ENCODE results near the gene DDX47.

The DDX47 gene

DNA sequence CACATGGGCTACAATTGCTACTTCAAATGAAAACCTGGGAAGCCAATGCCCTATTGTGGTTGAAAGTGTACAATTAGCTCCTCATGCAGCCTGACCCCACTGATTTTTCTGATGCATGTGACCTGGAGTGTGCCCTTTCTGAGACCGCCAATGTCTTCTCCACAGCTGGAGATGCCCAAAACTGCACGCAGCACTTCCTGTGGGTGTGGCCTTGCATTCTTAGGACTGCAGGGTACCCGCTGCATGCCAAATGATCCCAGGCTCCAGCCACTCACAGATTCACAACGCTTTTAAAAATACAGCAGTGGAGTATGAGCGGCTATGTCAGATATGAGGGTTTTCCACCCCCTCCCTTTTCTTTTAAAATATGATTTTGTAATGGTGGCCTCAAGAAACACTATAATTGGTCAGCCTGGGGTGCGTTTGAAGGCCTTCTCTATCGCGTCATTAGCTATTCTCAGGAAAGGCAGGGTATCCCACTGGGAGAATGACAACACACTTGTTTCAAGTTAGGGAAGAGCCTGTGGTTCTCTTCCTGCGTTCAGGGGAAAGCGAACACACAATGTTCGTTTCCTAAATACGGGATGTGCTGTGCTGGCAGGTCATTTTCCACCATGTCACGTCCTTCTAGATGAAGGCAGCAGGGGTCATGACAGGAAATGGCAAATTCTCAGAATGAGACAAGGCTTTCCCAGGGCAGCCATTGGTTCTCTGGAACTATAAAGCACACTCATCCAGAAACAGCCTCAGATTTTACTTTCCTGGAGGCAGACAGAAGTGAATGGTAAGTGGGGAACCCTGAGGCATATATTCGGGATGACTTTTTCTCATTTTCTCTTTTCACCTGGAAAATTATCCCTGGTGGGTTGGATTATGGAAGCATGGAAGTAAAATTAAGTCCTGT lies 28.0 kb upstream of the DDX47 start, which contains the start of gene APOLD1:
APOLD1 (plus strand) TSS at position 749 of the 904 bp plus-strand sequence; CDS start at position 782, 33 bp downstream.
- H3K79me2 ChIP-seq (ENCODE audit: control insufficient read depth, low read length), result no peaks in the 10 kb centered on the region
- peak within 1 kb of the TSS; percentile 90 for H3K4me2 ChIP-seq (ENCODE audit: low read length)
- H3F3A ChIP-seq (ENCODE audit: control insufficient read depth, insufficient read depth), result no peaks in the 10 kb centered on the region; the same call in none of the 2 replicates
- no peaks in the 10 kb centered on the region for H3K9me3 ChIP-seq (ENCODE audit: control insufficient read depth, insufficient read depth, low read length)
- peak within 1 kb of the TSS; percentile 78 for H3K4me3 ChIP-seq (ENCODE audit: low read length)
- H4K20me1 ChIP-seq (ENCODE audit: control insufficient read depth, insufficient read depth, low read depth, low read length), result no peaks in the 10 kb centered on the region
- peaks cover 7% of the 10 kb centered on the region; the same call in 1 of the 2 replicates for H3K27me3 ChIP-seq (ENCODE audit: control insufficient read depth, low read length)
- no peak within 1 kb of the TSS for H3K27ac ChIP-seq (ENCODE audit: low read depth, low read length)
- TF ChIP-seq EZH2phosphoT487 (IDR thresholded peaks at IDR 0.05; ENCODE audit: borderline replicate concordance, low read length), result no peak
- TF ChIP-seq, protein P1, sequence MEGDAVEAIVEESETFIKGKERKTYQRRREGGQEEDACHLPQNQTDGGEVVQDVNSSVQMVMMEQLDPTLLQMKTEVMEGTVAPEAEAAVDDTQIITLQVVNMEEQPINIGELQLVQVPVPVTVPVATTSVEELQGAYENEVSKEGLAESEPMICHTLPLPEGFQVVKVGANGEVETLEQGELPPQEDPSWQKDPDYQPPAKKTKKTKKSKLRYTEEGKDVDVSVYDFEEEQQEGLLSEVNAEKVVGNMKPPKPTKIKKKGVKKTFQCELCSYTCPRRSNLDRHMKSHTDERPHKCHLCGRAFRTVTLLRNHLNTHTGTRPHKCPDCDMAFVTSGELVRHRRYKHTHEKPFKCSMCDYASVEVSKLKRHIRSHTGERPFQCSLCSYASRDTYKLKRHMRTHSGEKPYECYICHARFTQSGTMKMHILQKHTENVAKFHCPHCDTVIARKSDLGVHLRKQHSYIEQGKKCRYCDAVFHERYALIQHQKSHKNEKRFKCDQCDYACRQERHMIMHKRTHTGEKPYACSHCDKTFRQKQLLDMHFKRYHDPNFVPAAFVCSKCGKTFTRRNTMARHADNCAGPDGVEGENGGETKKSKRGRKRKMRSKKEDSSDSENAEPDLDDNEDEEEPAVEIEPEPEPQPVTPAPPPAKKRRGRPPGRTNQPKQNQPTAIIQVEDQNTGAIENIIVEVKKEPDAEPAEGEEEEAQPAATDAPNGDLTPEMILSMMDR (IDR thresholded peaks at IDR 0.05; ENCODE audit: low read depth, low read length, poor library complexity, severe bottlenecking), result no peak
- no peaks in the 10 kb centered on the region for H3K9me2 ChIP-seq (replicated peaks; ENCODE audit: control insufficient read depth, low read length)
- H3K36me3 ChIP-seq (ENCODE audit: control insufficient read depth, low read length), result no peaks in the 10 kb centered on the region
- peaks cover 25% of the 10 kb centered on the region for H3K4me1 ChIP-seq (ENCODE audit: control insufficient read depth, low read length)

DNA sequence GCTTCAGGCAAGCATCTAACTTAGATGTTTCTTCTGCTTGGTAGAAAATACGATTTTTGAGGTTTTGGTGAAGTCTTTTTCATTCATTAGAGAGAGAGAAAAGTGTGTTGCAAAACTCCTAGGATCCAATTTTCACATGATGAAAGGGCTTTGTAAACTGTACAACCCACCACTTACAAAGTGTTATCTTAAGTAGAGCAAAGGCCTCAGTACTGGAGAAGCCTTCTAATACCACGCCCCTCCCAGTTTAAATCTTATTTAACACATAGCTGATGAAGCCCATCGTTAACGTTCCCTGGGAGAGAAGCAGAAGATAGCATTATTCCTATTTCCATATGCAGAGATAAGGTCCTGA lies 26.8 kb upstream of the DDX47 start:
- no peaks in the 10 kb centered on the region for H4K20me1 ChIP-seq (ENCODE audit: control insufficient read depth, insufficient read depth, low read depth, low read length)
- H3K36me3 ChIP-seq (ENCODE audit: control insufficient read depth, low read length), result no peaks in the 10 kb centered on the region
- H3K4me2 ChIP-seq (ENCODE audit: low read length), result peak overlapping the region; percentile 90
- H3K27ac ChIP-seq (ENCODE audit: low read depth, low read length), result no peak overlapping the region
- no peaks in the 10 kb centered on the region for H3K9me2 ChIP-seq (replicated peaks; ENCODE audit: control insufficient read depth, low read length)
- H3K27me3 ChIP-seq (ENCODE audit: control insufficient read depth, low read length), result peaks cover 14% of the 10 kb centered on the region
- no peak for TF ChIP-seq EZH2phosphoT487 (IDR thresholded peaks at IDR 0.05; ENCODE audit: borderline replicate concordance, low read length)
- H3F3A ChIP-seq (ENCODE audit: control insufficient read depth, insufficient read depth), result no peaks in the 10 kb centered on the region; the same call in none of the 2 replicates
- H3K4me1 ChIP-seq (ENCODE audit: control insufficient read depth, low read length), result peaks cover 25% of the 10 kb centered on the region
- H3K4me3 ChIP-seq (ENCODE audit: low read length), result peak overlapping the region; percentile 78
- H3K9me3 ChIP-seq (ENCODE audit: control insufficient read depth, insufficient read depth, low read length), result no peaks in the 10 kb centered on the region
- H3K79me2 ChIP-seq (ENCODE audit: control insufficient read depth, low read length), result no peaks in the 10 kb centered on the region

DNA sequence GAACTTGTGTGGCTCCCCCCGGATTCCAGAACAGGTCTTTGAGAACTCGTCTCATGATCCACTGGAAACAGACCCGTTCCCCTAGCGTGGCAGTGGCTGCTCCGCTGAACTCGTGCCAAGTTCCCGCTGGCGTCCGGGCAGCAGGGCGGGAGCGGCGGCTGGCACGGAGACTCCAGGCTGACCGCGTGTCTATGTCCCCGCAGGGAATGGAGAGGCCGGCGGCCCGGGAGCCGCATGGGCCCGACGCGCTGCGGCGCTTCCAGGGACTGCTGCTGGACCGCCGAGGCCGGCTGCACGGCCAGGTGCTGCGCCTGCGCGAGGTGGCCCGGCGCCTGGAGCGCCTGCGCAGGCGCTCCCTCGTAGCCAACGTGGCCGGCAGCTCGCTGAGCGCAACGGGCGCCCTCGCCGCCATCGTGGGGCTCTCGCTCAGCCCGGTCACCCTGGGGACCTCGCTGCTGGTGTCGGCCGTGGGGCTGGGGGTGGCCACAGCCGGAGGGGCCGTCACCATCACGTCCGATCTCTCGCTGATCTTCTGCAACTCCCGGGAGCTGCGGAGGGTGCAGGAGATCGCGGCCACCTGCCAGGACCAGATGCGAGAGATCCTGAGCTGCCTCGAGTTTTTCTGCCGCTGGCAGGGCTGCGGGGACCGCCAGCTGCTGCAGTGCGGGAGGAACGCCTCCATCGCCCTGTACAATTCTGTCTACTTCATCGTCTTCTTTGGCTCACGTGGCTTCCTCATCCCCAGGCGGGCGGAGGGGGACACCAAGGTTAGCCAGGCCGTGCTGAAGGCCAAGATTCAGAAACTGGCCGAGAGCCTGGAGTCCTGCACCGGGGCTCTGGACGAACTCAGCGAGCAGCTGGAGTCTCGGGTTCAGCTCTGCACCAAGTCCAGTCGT lies 26.2 kb upstream of the DDX47 start:
- peaks cover 19% of the 10 kb centered on the region for H3K27me3 ChIP-seq (ENCODE audit: control insufficient read depth, low read length)
- no peaks in the 10 kb centered on the region for H4K20me1 ChIP-seq (ENCODE audit: control insufficient read depth, insufficient read depth, low read depth, low read length)
- H3K4me3 ChIP-seq (ENCODE audit: low read length), result peak overlapping the region; percentile 78
- H3F3A ChIP-seq (ENCODE audit: control insufficient read depth, insufficient read depth), result no peaks in the 10 kb centered on the region; the same call in none of the 2 replicates
- H3K27ac ChIP-seq (ENCODE audit: low read depth, low read length), result no peak overlapping the region
- H3K4me2 ChIP-seq (ENCODE audit: low read length), result peak overlapping the region; percentile 90
- no peaks in the 10 kb centered on the region for H3K79me2 ChIP-seq (ENCODE audit: control insufficient read depth, low read length)
- TF ChIP-seq, protein P1 (IDR thresholded peaks at IDR 0.05; ENCODE audit: low read depth, low read length, poor library complexity, severe bottlenecking), result no peak
- TF ChIP-seq EZH2phosphoT487 (IDR thresholded peaks at IDR 0.05; ENCODE audit: borderline replicate concordance, low read length), result no peak
- H3K9me2 ChIP-seq (replicated peaks; ENCODE audit: control insufficient read depth, low read length), result no peaks in the 10 kb centered on the region
- H3K36me3 ChIP-seq (ENCODE audit: control insufficient read depth, low read length), result no peaks in the 10 kb centered on the region
- H3K9me3 ChIP-seq (ENCODE audit: control insufficient read depth, insufficient read depth, low read length), result no peaks in the 10 kb centered on the region
- H3K4me1 ChIP-seq (ENCODE audit: control insufficient read depth, low read length), result peaks cover 25% of the 10 kb centered on the region
